HepG2 (cell line): ENCODE measurements around the gene SLC38A3. TPM values are rescaled to one million over a fixed set of nuclear protein-coding genes. Genes with fewer than 3 reads are reported as not detected.

Experiments
- CREB1 ChIP-seq, 2 experiments: fragments of 450-650 bp in 1 of 2; IDR thresholded peaks; 2 replicates each; pipeline ENCODE4 v1.6.1; 2016 to 2017; ENCODE audit warnings: control low read depth in 1 of 2, mild to moderate bottlenecking in 1 of 2, missing compliant biosample characterization in 1 of 2, missing genetic modification characterization in 1 of 2
- GFI1 ChIP-seq: sonication (generic); formaldehyde crosslinking; IDR thresholded peaks from 2 replicates; pipeline ENCODE4 v1.5.0; 2020; ENCODE audit warnings: missing genetic modification reagents, mild to moderate bottlenecking, borderline replicate concordance
- ISL2 ChIP-seq: sonication (generic); formaldehyde crosslinking; IDR thresholded peaks from 2 replicates; pipeline ENCODE4 v1.5.0; 2020; ENCODE audit warnings: missing genetic modification reagents
- MIER2 ChIP-seq: IDR thresholded peaks from 2 replicates; pipeline ENCODE4 v1.6.1; 2016; ENCODE audit warnings: missing biosample characterization, missing genetic modification reagents
- NR3C1 ChIP-seq: sonication (generic); formaldehyde crosslinking; IDR thresholded peaks from 2 replicates; pipeline ENCODE4 v1.4.0; 2020; ENCODE audit warnings: missing genetic modification reagents
- RAD51 ChIP-seq: fragments of 450-650 bp; IDR thresholded peaks from 2 replicates; pipeline ENCODE4 v1.6.1; 2016; ENCODE audit warnings: borderline replicate concordance
- TRIM22 ChIP-seq: fragments of 450-650 bp; IDR thresholded peaks from 2 replicates; pipeline ENCODE4 v1.6.1; 2017
- ZGPAT ChIP-seq: IDR thresholded peaks from 2 replicates; pipeline ENCODE4 v1.6.1; 2016; ENCODE audit warnings: mild to moderate bottlenecking
- ZNF10 ChIP-seq: sonication (generic); formaldehyde crosslinking; IDR thresholded peaks from 2 replicates; pipeline ENCODE4 v1.4.0; 2020; ENCODE audit warnings: mild to moderate bottlenecking, low read depth, missing genetic modification reagents, borderline replicate concordance
- ZNF251 ChIP-seq: sonication (generic); formaldehyde crosslinking; IDR thresholded peaks from 2 replicates; pipeline ENCODE4 v1.9.0; 2021; ENCODE audit warnings: mild to moderate bottlenecking, missing genetic modification reagents
- ZNF281 ChIP-seq: sonication (generic); formaldehyde crosslinking; IDR thresholded peaks from 2 replicates; pipeline ENCODE4 v1.4.0; 2020; ENCODE audit warnings: missing genetic modification reagents, borderline replicate concordance
- ZNF34 ChIP-seq: sonication (generic); formaldehyde crosslinking; IDR thresholded peaks from 2 replicates; pipeline ENCODE4 v1.4.0; 2020; ENCODE audit warnings: mild to moderate bottlenecking, missing genetic modification reagents, borderline replicate concordance
- ZNF431 ChIP-seq: sonication (generic); formaldehyde crosslinking; IDR thresholded peaks from 2 replicates; pipeline ENCODE4 v1.9.0; 2022; ENCODE audit warnings: missing genetic modification reagents, low read depth, mild to moderate bottlenecking, borderline replicate concordance
- ZNF513 ChIP-seq: sonication (generic); formaldehyde crosslinking; conservative IDR thresholded peaks from 2 replicates; pipeline ENCODE4 v1.5.0; 2020; ENCODE audit warnings: missing genetic modification reagents
- ZNF574 ChIP-seq: sonication (generic); formaldehyde crosslinking; IDR thresholded peaks from 2 replicates; pipeline ENCODE4 v1.4.0; 2020; ENCODE audit warnings: missing genetic modification reagents
- ZNF709 ChIP-seq: sonication (generic); formaldehyde crosslinking; IDR thresholded peaks from 2 replicates; pipeline ENCODE4 v1.5.0; 2020; ENCODE audit warnings: mild to moderate bottlenecking, missing genetic modification reagents
- ZNF747 ChIP-seq: sonication (generic); formaldehyde crosslinking; IDR thresholded peaks from 2 replicates; pipeline ENCODE4 v1.8.1; 2023; ENCODE audit warnings: missing genetic modification reagents, mild to moderate bottlenecking, borderline replicate concordance
- ZSCAN30 ChIP-seq: sonication (generic); formaldehyde crosslinking; IDR thresholded peaks from 2 replicates; pipeline ENCODE4 v1.5.0; 2020; ENCODE audit warnings: mild to moderate bottlenecking, missing genetic modification reagents
- polyA plus RNA-seq, 8 experiments: library from polyadenylated mRNA; depleted of rRNA in 3 of 8; stranded (reverse) in 7 of 8; unstranded in 1 of 8; fragments of >200 nt; fragmentation: Illumina TruSeq in 4 of 8; extraction: Trizol in 4 of 8; gene quantifications; 2 replicates each; pipeline versions ENCODE4 v1.2.1 to v1.2.3, GENCODE V29; 2011 to 2016; ENCODE audit warnings: low read depth in 4 of 8, missing spikeins in 1 of 8, mixed read lengths in 1 of 8; ENCODE audit not compliant: insufficient read depth in 1 of 8
- total RNA-seq, 5 experiments: library from RNA; depleted of rRNA; stranded (reverse); fragments of >200 nt; fragmentation: Illumina TruSeq; extraction: Trizol; gene quantifications; 2 replicates each; pipeline ENCODE4 v1.2.3, GENCODE V29; 2016; ENCODE audit warnings: low read depth in 1 of 5

The SLC38A3 gene
- total and polyA plus RNA-seq, 2 of the 13 experiments (the other 11 are each of a cell fraction or from before 2014, with no cell fraction given): 29.8 to 164 TPM

- TF ChIP-seq ZGPAT (CRISPR knock-in tag): peak; percentile 89
- peak; percentile 56; the same call in 1 of the 2 replicates for TF ChIP-seq GFI1
- no peak for TF ChIP-seq ZNF251 (CRISPR knock-in tag)
- peak; percentile 65; the same call in 1 of the 2 replicates for TF ChIP-seq ZNF709 (CRISPR knock-in tag)
- no peak; the same call in 1 of the 2 replicates for TF ChIP-seq ZNF431 (CRISPR knock-in tag)
- peak; percentile 82 for TF ChIP-seq ZNF574 (CRISPR knock-in tag)
- TF ChIP-seq MIER2: no peak
- TF ChIP-seq NR3C1: no peak
- no peak for TF ChIP-seq ZNF34
- TF ChIP-seq CREB1 (IDR thresholded peaks at IDR 0.05): no peak
- no peak for TF ChIP-seq CREB1 (CRISPR knock-in tag; IDR thresholded peaks at IDR 0.05)
- no peak for TF ChIP-seq ZSCAN30 (CRISPR knock-in tag)
- TF ChIP-seq RAD51: peak; percentile 90
- TF ChIP-seq ZNF10 (CRISPR knock-in tag): no peak
- peak; percentile 51; the same call in 1 of the 2 replicates for TF ChIP-seq ZNF747 (CRISPR knock-in tag)
- TF ChIP-seq ISL2 (CRISPR knock-in tag): peak; percentile 86
- TF ChIP-seq ZNF513 (CRISPR knock-in tag): no peak
- no peak for TF ChIP-seq TRIM22
- TF ChIP-seq ZNF281 (CRISPR knock-in tag): peak; percentile 93
These were observed 3.7 kb downstream of the SLC38A3 start (continued) for GRCh38 chr3:50208677-50209344.
